ENCODE data around the gene POFUT2. TPM values are rescaled to one million over a fixed set of nuclear protein-coding genes. Genes with fewer than 3 reads are reported as not detected.

The POFUT2 gene
- polyA plus RNA-seq, 1 donor from 2014 or later = 25.4 TPM

DNA sequence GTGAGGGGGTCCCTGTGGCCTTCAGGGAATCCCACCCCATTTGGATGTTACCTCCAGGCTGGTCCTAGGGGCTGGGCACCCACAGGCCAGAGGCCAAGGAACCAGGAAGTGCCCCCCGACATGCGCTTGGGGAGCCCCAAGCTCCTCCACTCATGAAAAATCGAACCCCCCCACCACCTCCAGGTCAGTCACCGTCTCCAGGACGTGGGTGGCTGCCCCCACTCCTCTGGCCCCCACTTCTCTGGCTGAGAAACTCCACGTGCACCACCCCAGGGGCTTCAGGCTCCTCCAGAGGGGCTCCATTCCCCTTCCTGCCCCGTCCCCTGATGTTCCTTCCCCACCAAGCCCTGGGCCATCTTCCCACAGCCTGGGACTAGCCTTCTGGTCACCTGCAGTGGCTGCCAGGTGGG is 30.5 kb upstream of the POFUT2 start:
- Histone ChIP-seq H3K27me3 (ENCODE audit: insufficient read depth, low read depth, low read length) (no peaks in the 10 kb centered on the region), H3K9me2 (ENCODE audit: insufficient read depth, low read length) (no peaks in the 10 kb centered on the region), H3K79me2 (replicated peaks; ENCODE audit: insufficient read depth, low read length) (no peaks in the 10 kb centered on the region), H3K4me2 (ENCODE audit: low read length) (no peak overlapping the region), H3K4me3 (ENCODE audit: low read length) (no peak overlapping the region), H2AFZ (ENCODE audit: low read depth, low read length) (no peak overlapping the region), H3K9me3 (ENCODE audit: low read length) (no peaks in the 10 kb centered on the region), H3F3A (ENCODE audit: insufficient read depth, low read length, poor library complexity, severe bottlenecking) (no peaks in the 10 kb centered on the region), H3K9ac (ENCODE audit: low read length) (no peak overlapping the region), H4K20me1 (ENCODE audit: insufficient read depth) (no peaks in the 10 kb centered on the region), H3K36me3 (ENCODE audit: insufficient read depth, low read length) (no peaks in the 10 kb centered on the region), H3K27ac (ENCODE audit: low read length) (no peak overlapping the region)
- TF ChIP-seq, protein P1, sequence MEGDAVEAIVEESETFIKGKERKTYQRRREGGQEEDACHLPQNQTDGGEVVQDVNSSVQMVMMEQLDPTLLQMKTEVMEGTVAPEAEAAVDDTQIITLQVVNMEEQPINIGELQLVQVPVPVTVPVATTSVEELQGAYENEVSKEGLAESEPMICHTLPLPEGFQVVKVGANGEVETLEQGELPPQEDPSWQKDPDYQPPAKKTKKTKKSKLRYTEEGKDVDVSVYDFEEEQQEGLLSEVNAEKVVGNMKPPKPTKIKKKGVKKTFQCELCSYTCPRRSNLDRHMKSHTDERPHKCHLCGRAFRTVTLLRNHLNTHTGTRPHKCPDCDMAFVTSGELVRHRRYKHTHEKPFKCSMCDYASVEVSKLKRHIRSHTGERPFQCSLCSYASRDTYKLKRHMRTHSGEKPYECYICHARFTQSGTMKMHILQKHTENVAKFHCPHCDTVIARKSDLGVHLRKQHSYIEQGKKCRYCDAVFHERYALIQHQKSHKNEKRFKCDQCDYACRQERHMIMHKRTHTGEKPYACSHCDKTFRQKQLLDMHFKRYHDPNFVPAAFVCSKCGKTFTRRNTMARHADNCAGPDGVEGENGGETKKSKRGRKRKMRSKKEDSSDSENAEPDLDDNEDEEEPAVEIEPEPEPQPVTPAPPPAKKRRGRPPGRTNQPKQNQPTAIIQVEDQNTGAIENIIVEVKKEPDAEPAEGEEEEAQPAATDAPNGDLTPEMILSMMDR (IDR thresholded peaks at IDR 0.05; ENCODE audit: poor library complexity, severe bottlenecking) = no peak
- TF ChIP-seq TAF1 (IDR thresholded peaks at IDR 0.05; ENCODE audit: low read depth) (no peak), EP300 (conservative IDR thresholded peaks at IDR 0.05; ENCODE audit: poor library complexity, severe bottlenecking) (no peak), POLR2AphosphoS5 (IDR thresholded peaks at IDR 0.05) (no peak), EZH2 (IDR thresholded peaks at IDR 0.05; ENCODE audit: borderline replicate concordance, insufficient read depth, low read length, poor library complexity, severe bottlenecking) (no peak), RAD21 (conservative IDR thresholded peaks at IDR 0.05) (no peak), MXI1 (conservative IDR thresholded peaks at IDR 0.05; ENCODE audit: poor library complexity, severe bottlenecking) (no peak), SMC3 (conservative IDR thresholded peaks at IDR 0.05; ENCODE audit: poor library complexity) (no peak)
- TF ChIP-seq, protein P2, sequence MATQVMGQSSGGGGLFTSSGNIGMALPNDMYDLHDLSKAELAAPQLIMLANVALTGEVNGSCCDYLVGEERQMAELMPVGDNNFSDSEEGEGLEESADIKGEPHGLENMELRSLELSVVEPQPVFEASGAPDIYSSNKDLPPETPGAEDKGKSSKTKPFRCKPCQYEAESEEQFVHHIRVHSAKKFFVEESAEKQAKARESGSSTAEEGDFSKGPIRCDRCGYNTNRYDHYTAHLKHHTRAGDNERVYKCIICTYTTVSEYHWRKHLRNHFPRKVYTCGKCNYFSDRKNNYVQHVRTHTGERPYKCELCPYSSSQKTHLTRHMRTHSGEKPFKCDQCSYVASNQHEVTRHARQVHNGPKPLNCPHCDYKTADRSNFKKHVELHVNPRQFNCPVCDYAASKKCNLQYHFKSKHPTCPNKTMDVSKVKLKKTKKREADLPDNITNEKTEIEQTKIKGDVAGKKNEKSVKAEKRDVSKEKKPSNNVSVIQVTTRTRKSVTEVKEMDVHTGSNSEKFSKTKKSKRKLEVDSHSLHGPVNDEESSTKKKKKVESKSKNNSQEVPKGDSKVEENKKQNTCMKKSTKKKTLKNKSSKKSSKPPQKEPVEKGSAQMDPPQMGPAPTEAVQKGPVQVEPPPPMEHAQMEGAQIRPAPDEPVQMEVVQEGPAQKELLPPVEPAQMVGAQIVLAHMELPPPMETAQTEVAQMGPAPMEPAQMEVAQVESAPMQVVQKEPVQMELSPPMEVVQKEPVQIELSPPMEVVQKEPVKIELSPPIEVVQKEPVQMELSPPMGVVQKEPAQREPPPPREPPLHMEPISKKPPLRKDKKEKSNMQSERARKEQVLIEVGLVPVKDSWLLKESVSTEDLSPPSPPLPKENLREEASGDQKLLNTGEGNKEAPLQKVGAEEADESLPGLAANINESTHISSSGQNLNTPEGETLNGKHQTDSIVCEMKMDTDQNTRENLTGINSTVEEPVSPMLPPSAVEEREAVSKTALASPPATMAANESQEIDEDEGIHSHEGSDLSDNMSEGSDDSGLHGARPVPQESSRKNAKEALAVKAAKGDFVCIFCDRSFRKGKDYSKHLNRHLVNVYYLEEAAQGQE (IDR thresholded peaks at IDR 0.05; ENCODE audit: borderline replicate concordance) = no peak

DNA sequence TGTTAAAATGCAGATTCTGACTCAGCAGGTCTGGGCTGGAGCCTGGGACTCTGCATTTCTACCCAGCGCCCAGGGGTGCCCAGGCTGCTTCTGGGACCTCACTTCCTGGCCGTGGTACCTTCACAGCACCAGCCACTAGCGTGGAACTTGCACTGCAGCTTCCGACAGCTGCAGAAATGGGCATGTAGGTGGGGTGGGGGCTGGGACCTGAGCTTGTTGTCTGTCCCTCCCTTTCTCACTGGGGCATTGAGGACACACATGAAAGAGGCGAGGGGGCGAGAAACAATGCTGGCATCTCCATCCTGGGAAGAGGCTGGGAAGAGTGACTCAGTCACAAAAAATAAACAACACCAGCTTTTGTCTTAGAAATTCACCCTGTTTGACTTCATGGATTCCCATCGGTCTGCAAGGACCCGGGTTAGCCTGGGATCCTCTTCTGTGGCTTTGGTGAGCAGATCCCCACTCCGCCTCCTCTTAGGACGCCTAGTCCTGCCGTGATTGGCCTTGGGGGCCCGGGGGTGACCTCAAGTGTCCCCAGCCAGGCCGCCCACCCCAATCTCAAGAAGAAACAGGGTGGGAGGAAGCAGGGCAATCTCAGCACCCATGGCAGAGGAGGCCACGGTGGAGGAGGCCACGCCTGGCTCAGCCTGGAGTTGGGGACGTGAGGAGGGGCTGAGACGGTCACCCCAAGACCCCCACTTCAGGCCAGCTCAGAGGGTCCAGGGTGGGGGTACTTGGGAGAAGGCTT is 29.9 kb upstream of the POFUT2 start:
- Histone ChIP-seq H3K27ac (ENCODE audit: low read length) (no peak overlapping the region), H3K4me2 (ENCODE audit: low read length) (no peak overlapping the region), H3K9me3 (ENCODE audit: low read length) (no peaks in the 10 kb centered on the region), H3K79me2 (replicated peaks; ENCODE audit: insufficient read depth, low read length) (no peaks in the 10 kb centered on the region), H3K9me2 (ENCODE audit: insufficient read depth, low read length) (no peaks in the 10 kb centered on the region), H4K20me1 (ENCODE audit: insufficient read depth) (no peaks in the 10 kb centered on the region), H3K27me3 (ENCODE audit: insufficient read depth, low read depth, low read length) (no peaks in the 10 kb centered on the region), H3K9ac (ENCODE audit: low read length) (no peak overlapping the region), H3K4me3 (ENCODE audit: low read length) (no peak overlapping the region), H3K36me3 (ENCODE audit: insufficient read depth, low read length) (no peaks in the 10 kb centered on the region), H2AFZ (ENCODE audit: low read depth, low read length) (no peak overlapping the region), H3F3A (ENCODE audit: insufficient read depth, low read length, poor library complexity, severe bottlenecking) (no peaks in the 10 kb centered on the region)
- TF ChIP-seq MXI1 (conservative IDR thresholded peaks at IDR 0.05; ENCODE audit: poor library complexity, severe bottlenecking) = no peak
- no peak for TF ChIP-seq RAD21 (conservative IDR thresholded peaks at IDR 0.05)
- TF ChIP-seq SMC3 (conservative IDR thresholded peaks at IDR 0.05; ENCODE audit: poor library complexity) = no peak
- TF ChIP-seq EZH2 (IDR thresholded peaks at IDR 0.05; ENCODE audit: borderline replicate concordance, insufficient read depth, low read length, poor library complexity, severe bottlenecking) = no peak
- TF ChIP-seq, protein P2 (IDR thresholded peaks at IDR 0.05; ENCODE audit: borderline replicate concordance) = no peak
- no peak for TF ChIP-seq TAF1 (IDR thresholded peaks at IDR 0.05; ENCODE audit: low read depth)
- TF ChIP-seq POLR2AphosphoS5 (IDR thresholded peaks at IDR 0.05) = no peak
- no peak for TF ChIP-seq EP300 (conservative IDR thresholded peaks at IDR 0.05; ENCODE audit: poor library complexity, severe bottlenecking)
